Left cardiac atrium (tissue), 4 donors: ENCODE measurements around the gene ZNF681. TPM values are rescaled to one million over a fixed set of nuclear protein-coding genes. Genes with fewer than 3 reads are reported as not detected.
"Not testable (repeated sequence)": the region's sequence is repeated elsewhere in the genome, so short reads cannot be mapped to it uniquely, and the experiment has no call there.

ENCODE experiments used
- ATAC-seq, 2 donors: fragments of 200-7000 bp; cut with Tn5 transposase; one replicate each; pipeline ENCODE4 v1.9.1; 2020; ENCODE audit warnings: mild to moderate bottlenecking in 2 of 2, moderate library complexity in 2 of 2
- DNase-seq: peaks from one replicate; pipeline ENCODE4 v3.0.0-alpha.2; 2020
- intact Hi-C, 2 donors: fragments of 100-400 bp; cut with DNase I; formaldehyde crosslinking; loops; one replicate each; pipeline versions ENCODE4 v1.14.1 to v1.15.1; 2022 to 2023
- total RNA-seq, 2 donors: library from RNA; stranded (reverse); fragmentation: NEBNext Ultra II Directional; extraction: Animal tissue kit (Norgen Biotek cat#: 25700); gene quantifications; one replicate each; pipeline ENCODE4 v1.2.1, GENCODE V29; 2021
- donor health status: DM: no; HTN: yes; CAD: no.
- donor health status: DM: no; HTN: yes; CAD: no; lungs with severe emphysema.
- donor health status: DM: yes; HTN: yes; CAD: no.
- donor health status: Dilated cardiomyopathy.

ZNF681 gene
- total RNA-seq, 2 donors from 2014 or later: 0.85 to 1.4 TPM

- intact Hi-C loops: no loop called here
- ATAC-seq (no peak), DNase-seq (no peak)
These were observed 41.9 kb downstream of the ZNF681 start for GRCh38 chr19:23716792-23717191.

- intact Hi-C loops: no loop called here
- no peak for ATAC-seq
These were observed 49.3 kb downstream of the ZNF681 start for GRCh38 chr19:23709347-23709746.

GRCh38 chr19:23706657-23707056, 52.0 kb downstream of the ZNF681 start:
- ATAC-seq (no peak), DNase-seq (no peak)
- intact Hi-C loops: no loop called here

More at GRCh38 chr19:23709347-23709746, 49.3 kb downstream of the ZNF681 start:
- DNase-seq: no peak

GRCh38 chr19:23699521-23699860, 59.2 kb downstream of the ZNF681 start:
- intact Hi-C loops: no loop called here
- ATAC-seq (no peak), DNase-seq (no peak)

DNA sequence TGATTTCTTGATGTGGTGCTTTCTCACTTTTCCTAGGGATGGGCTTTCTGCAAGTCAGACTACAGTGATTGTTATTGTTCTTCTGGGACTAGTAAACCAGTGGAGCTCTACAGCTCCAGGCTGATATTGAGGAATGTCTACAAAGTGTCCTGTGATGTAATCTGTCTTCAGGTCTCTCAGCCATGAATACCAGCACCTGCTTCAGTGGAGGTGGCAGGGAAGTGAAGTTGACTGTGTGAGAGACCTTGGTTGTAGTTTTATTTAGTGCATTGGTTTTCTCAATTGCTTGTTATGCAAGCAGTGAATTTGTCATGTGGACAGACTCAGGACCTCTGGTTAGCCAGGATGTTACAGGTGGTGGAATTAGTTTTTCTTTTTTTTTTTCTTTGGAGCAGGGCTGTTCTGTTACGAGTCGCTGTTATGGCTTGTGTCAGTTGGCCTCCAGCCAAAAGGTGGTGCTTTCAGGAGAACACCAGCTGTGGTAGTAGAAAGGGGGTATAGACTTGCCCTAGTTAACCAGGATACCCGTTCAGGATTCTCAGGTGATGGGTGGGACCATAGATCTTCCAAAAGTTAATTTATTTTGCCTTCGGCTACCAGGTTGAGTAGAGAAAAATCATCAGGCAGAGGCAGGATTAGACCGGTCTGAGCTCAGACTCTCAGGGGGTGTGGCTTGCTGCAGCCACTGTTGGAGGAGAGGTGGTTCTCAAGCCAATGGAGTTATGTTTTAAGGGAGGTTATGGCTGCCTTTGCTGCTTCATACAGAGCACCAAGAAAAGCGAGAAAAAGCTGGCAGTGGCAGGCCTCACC, 59.8 kb downstream of the ZNF681 start:
- no peak for DNase-seq
- ATAC-seq: no peak
- intact Hi-C loops: no loop called here

- ATAC-seq, intact Hi-C loops, DNase-seq: not testable (repeated sequence)
These were observed 65.8 kb downstream of the ZNF681 start for GRCh38 chr19:23692937-23693336.

Other genes with a start within 250 kb of the ZNF681 start
- gene ZNF675, start 71.7 kb downstream of the ZNF681 start, total RNA-seq: 1 to 10 TPM; 4.0 to 6.1 TPM
- under 1 TPM; 0.53 to 0.60 TPM for gene ZNF726, start 156.0 kb upstream of the ZNF681 start, total RNA-seq